Loucy (cell line): ENCODE results near the gene JSRP1.

Experiments used
- CTCF ChIP-seq: fragments of 200-600 bp; sonication (generic); conservative IDR thresholded peaks from 2 replicates; pipeline ENCODE4 v1.5.1; 2014; ENCODE audit warnings: mild to moderate bottlenecking, antibody characterized with exemption, low read length
- EZH2phosphoT487 ChIP-seq: fragments of 200-600 bp; IDR thresholded peaks from 2 replicates; pipeline ENCODE4 v1.6.1; 2018; ENCODE audit warnings: antibody characterized with exemption, mild to moderate bottlenecking, moderate library complexity, borderline replicate concordance

DNA sequence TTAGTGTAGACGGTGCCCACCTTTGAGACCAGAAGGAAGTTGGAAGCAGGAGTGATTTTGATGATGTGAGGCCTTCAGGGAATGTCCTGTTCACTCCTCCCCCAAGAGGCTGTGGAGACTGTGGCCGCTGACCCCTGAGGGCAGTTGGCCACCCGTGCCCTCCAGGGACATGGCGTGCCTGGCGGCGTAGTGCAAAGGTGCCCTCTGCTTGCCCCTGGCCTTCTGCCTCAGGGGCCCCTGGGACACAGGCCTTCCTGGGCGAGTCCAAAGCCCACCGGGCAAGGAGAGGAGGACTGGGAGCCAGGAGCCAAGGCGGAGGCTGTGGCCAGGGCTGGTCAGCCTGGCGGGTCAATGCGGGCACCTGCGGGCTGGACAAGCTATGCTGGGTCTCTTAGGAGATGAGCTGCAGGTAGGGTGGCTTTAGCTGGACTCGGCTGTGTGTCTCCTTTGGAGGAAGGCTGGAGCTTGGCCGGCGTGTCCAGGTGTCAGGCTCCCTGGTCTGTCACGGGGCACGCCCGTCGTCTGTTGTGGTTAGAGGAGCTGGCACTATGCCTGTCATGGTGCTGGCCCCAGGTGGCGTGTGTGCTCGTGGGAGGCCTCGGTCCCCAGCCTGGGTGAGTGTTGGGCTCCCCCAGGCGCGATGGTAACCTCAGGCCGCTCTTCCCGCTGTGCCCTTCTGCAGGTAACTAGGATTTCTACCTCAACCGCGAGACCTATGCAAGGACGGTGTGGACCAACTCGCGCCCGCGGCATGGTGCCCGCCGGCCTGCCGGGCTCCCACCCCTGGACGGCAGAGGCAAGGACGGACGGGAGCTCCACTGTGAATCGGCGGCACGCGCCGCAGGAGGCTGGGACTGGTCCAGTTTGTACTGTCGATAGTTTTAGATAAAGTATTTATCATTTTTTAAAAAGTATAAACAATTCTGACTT, 26.8 kb downstream of the JSRP1 start:
- TF ChIP-seq CTCF (no peak), EZH2phosphoT487 (no peak)
